ENCODE results near the gene CLIC4.

The CLIC4 gene

GRCh38 chr1:24720152-24720551 lies 25.1 kb upstream of the CLIC4 start:
- DNase-seq: no peak

- no peak for DNase-seq
Observed at GRCh38 chr1:24721533-24721932, 23.7 kb upstream of the CLIC4 start.

- DNase-seq: peak; percentile 44
Observed at GRCh38 chr1:24722073-24723035, 22.9 kb upstream of the CLIC4 start.

DNA sequence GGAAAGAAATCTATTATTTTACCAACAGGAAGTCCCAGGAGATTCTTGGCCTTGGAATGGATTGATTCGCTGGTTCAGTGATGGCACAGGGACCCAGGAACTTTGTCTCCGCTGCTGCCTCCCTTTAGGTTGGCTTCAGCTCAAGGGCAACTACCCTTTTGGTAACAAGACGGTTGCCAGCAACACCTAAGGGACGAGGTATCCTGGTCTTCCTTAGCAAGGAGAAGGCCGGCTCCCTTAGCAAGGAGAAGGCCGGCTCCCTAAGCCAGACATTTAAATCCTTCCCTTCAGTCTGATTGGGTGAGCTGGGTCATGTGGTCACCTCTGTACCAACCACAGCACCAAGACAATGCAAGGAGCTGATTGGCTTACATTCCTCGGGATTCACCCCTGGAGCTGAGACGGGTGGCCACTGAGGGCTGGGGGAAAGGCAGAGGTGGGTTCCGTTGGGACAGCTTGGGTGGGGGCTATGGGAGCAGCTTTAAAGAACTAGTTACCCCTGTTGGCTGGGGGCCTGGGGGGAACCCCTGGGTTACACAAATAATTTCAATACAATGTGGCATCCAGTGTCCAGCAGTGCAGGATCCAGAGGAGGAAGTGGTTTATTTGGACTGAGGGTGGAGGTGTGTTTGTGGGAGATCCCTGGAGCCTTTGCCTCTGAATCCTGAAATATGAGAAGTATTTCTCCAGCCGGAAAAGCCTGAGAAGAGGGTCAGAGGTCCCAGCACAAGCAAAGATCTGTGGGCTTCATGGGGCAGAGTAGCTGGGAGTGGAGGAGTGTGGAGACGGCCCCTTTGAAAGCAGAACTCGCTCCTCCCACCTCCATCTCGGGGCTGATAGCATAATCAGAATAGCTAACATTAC lies 20.7 kb upstream of the CLIC4 start:
- DNase-seq: no peak

- DNase-seq: no peak
Observed at GRCh38 chr1:24725209-24725651, 20.0 kb upstream of the CLIC4 start.

DNA sequence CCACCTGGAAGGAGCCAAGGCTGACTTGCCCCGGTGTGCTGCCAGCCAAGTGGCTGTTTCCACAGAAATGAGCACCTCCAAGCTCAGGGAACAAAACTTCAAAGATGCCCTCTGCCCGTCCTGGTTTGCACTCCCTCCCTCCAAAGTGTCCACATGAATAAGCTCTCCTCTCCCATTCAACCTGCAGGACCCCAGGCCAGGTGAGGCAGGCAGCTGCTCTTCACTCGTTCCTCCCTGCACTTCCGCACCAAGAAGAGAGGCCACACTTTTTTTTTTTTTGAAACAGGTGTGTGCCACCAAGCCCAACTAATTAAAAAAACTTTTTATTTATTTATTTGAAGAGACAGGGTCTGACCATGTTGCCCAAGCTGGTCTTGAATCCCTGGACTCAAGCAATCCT lies 18.5 kb upstream of the CLIC4 start:
- no peak for DNase-seq

DNA sequence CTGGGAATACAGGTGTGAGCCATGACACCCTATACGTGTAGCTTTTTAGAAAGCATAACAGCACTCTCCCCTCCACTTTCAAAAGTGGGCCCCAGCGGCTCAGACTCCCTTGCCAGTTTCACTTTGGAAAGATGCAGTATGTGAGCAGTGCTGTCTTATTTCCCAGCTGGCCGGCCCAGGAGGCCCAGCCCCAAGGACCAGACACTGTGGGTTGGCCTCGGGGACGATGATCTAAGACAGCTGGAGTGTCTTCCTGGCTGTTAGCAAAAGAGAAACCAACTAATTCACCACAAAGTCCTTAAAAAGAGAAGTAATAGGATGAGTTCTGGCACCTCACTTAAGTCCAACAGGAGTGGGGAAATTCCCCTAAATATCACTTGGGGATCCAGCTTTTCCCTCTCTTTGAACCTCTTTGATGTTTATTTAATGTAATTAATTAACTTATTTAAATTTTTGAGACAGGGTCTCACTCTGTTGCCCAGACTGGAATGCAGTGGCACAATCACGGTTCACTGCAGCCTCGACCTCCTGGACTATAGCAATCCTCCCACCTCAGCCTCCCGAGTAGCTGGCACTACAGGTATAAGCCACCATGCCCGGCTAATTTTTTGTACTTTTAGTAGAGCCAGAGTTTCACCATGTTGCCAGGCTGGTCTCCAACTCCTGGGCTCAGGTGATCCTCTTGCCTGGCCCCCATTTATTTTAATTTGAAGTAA lies 17.6 kb upstream of the CLIC4 start:
- DNase-seq: peak; percentile 99

- no peak for DNase-seq
Observed at GRCh38 chr1:24728982-24729381, 16.3 kb upstream of the CLIC4 start.

- no peak for DNase-seq
Observed at GRCh38 chr1:24732186-24732885, 12.9 kb upstream of the CLIC4 start.

- peak; percentile 98 for DNase-seq
Observed at GRCh38 chr1:24733342-24733741, 11.9 kb upstream of the CLIC4 start.

- DNase-seq: no peak
Observed at GRCh38 chr1:24735156-24735508, 10.1 kb upstream of the CLIC4 start.

GRCh38 chr1:24735509-24736375 lies 9.5 kb upstream of the CLIC4 start:
- no peak for DNase-seq

- peak; percentile 39 for DNase-seq
Observed at GRCh38 chr1:24737368-24738117, 7.7 kb upstream of the CLIC4 start.

- DNase-seq: no peak
Observed at GRCh38 chr1:24739241-24739640, 6.0 kb upstream of the CLIC4 start.

DNA sequence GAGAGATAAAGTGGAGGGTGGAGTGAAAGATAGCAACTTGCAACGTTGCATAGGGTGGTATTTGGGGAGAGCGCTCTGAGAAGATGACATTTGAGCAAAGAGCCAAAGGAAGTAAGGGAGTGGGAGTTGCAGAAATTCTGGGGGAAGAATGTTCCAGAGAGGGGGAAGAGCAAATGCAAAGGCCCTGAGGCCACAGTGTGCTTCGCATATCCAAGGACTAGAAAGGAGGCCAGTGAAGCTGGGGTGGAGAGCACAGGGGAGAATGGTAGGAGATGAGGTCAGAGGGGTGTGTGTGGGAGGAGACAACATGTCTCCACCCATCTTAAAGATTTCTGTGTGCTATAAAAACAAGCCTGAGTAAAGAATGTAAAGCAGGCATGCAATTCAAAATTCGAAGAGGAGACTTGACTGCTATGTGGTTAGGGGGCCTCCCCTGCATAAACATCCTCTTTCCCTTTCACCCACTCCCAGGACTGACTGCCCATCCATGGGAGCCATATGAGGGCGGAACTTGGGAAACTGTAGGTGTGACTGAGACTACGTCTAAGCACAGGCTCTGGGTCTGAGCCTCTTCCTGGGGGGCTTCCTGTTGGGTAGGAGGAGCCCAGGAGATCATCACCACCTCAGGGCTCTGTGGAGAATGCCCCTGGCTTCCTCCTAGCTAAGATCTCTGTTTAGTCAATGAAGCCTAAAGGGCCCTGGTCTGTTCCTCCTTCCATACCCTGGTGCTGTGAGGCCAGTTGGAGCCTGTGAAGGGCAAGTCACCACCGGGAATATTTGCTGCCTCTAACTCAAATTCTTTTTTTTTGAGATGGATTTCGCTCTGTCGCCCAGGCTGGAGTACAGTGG lies 2.9 kb upstream of the CLIC4 start:
- DNase-seq: no peak

DNA sequence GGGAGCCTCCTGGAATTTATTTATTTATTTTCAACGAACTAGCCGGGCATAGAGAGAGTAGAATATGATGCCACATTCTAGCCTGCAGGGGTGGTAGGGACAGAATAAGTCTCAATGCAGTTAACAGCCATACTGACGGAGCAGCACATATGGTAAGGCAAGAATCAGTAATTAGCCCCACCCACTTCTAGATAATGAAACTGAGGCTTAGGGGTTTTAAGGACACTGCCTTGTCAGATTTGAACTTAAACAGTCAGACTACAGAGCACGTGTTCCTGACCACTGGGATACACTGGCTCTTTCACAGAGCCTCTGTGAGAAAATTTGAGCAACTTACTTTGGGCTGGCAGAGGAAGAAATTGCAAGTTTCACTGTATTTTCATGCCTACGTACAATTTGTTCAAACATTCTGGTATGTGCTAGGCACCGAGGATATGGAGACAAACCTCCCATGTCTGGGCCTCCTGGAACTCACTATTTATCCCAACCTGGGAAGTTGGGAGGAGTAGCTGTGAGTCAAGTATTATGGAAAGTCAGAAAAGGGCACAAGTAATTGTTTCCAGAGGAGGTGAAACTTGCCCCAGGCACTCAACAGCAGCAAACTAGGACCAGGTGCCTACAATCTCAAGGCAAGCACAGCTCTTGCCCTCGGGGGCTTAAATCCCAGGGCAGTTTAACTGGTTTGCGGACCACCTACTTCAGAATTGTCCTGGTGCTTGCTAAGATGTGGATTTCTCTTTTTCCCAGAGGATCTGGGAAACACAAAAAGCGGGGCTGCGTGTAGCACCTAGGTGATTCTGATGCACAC lies 1.6 kb upstream of the CLIC4 start:
- no peak for DNase-seq

DNA sequence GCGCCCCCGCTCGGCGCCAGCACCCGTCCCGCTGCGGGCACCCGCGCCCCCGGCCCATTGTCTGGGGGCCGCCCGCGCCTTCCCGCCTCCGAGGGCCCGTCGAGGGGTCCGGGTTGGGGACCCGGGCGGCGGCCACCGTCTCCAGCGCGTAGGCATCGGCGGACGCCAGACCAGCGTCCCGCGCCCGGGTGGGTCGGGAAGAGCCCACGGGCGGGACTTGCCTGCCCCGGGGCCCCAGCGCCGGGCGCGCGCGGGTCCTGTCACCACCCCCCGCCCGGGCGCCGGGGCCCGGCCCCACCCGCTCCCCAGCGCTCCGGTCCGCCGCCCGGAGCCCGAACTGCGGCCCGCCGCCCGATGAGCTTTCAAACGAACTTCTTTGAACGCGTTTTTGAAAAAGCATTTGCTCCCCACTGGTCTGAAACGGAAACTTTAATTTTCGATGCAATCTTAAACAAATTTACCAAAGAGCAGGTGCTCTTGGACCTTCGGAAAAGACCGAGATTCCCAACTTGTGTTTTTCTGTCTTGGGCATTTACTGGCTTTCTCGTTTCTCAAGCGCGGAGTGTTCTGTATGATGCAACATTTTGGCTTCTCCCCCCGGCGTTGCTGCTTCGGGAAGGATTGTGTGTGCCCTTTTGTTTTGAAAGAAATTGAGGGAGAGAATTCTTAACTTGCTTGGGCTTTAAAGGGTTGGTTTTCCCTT lies 615 bp downstream of the CLIC4 start:
- DNase-seq: peak; percentile 55
